Heart right ventricle (tissue), 16 donors: ENCODE measurements around the gene TREX2. TPM values are rescaled to one million over a fixed set of nuclear protein-coding genes. Genes with fewer than 3 reads are reported as not detected.

Source experiments
- ATAC-seq, 8 donors: fragments of 200-7000 bp; cut with Tn5 transposase; one replicate each; pipeline ENCODE4 v1.9.1; 2020; ENCODE audit warnings: mild to moderate bottlenecking in 8 of 8, moderate library complexity in 8 of 8, moderate number of reproducible peaks in 1 of 8
- DNase-seq, 2 donors: peaks; one replicate each; pipeline ENCODE4 v3.0.0-alpha.2; 2020
- H3K27ac ChIP-seq, 10 donors: fragments of 200-600 bp; sonication (generic) in 2 of 10; one replicate each; pipeline versions ENCODE4 v1.5.0 to v1.8.0; 2020 to 2022; ENCODE audit warnings: mild to moderate bottlenecking in 3 of 10
- H3K27me3 ChIP-seq, 7 donors: fragments of 200-600 bp; one replicate each; pipeline ENCODE4 v1.8.0; 2021 to 2022; ENCODE audit warnings: mild to moderate bottlenecking in 2 of 7
- H3K36me3 ChIP-seq, 9 donors: fragments of 200-600 bp; sonication (generic) in 1 of 9; one replicate each; pipeline versions ENCODE4 v1.5.0 to v1.8.0; 2020 to 2022; ENCODE audit warnings: mild to moderate bottlenecking in 2 of 9
- H3K4me1 ChIP-seq, 9 donors: fragments of 200-600 bp; sonication (generic) in 1 of 9; one replicate each; pipeline versions ENCODE4 v1.5.0 to v1.8.0; 2020 to 2022; ENCODE audit warnings: mild to moderate bottlenecking in 4 of 9
- H3K4me3 ChIP-seq, 10 donors: fragments of 200-600 bp; sonication (generic) in 2 of 10; one replicate each; pipeline versions ENCODE4 v1.5.0 to v1.8.0; 2020 to 2022; ENCODE audit warnings: mild to moderate bottlenecking in 7 of 10, moderate library complexity in 2 of 10
- H3K9me3 ChIP-seq, 11 donors: fragments of 200-600 bp in 10 of 11; sonication (generic) in 2 of 11; one replicate each; pipeline versions ENCODE4 v1.5.0 to v1.8.0; 2013 to 2022; ENCODE audit warnings: mild to moderate bottlenecking in 2 of 11, control low read depth in 1 of 11, moderate library complexity in 1 of 11
- CTCF ChIP-seq, 9 donors: fragments of 200-600 bp; sonication (generic) in 2 of 9; IDR thresholded peaks; one replicate each; pipeline versions ENCODE4 v1.5.0 to v1.8.0; 2021 to 2022; ENCODE audit warnings: antibody characterized with exemption in 9 of 9, mild to moderate bottlenecking in 5 of 9, moderate library complexity in 1 of 9
- WGBS, 2 donors: extraction: QIAGEN DNeasy Blood & Tissue Kit; methylation state at CpG; one replicate each; pipeline ENCODE4 v1.1.7; 2013; ENCODE audit warnings: inconsistent platforms in 1 of 2; 5-methylcytosine and 5-hydroxymethylcytosine counted together
- intact Hi-C, 10 donors: fragments of 100-400 bp; cut with DNase I; formaldehyde crosslinking; loops; one replicate each; pipeline versions ENCODE4 v1.11.1 to v1.14.2; 2022
- polyA plus RNA-seq, 2 donors: library from polyadenylated mRNA; stranded (reverse); fragments of 200-250 nt; gene quantifications; one replicate each; pipeline ENCODE4 v1.2.3, GENCODE V29; 2013
- total RNA-seq, 10 donors: library from RNA; stranded (reverse); fragmentation: NEBNext Ultra II Directional in 3 of 10; extraction: Animal tissue kit (Norgen Biotek cat#: 25700) in 3 of 10; gene quantifications; one replicate each; pipeline versions ENCODE4 v1.2.1 to v1.2.4, GENCODE V29; 2021 to 2023
- donor health status: Arrhythmogenic right ventricular cardiomyopathy.
- donor health status: ischemic (EF 13 %, LVEDD 7.1; RV severe dilation, severe dysfunction).
- donor health status: healthy with polysubstance abuse.
- donor health status: DM: no; HTN: yes; CAD: no.
- donor health status: DM: no; HTN: no; CAD: no.
- donor health status: ischemic (EF 25% LVEDD 6.9; RV normal size, moderate dysfunction).
- donor health status: ischemic (EF 25% LVEDD 5.7; RV mildly dilated, moderate dysfunction).
- donor health status: healthy.
- donor health status: DM: yes; HTN: yes; CAD: no.
- donor health status: Ischemic cardiomyopathy.
- donor health status: ischemic (EF 35%, LVEDD 5.7; RV mildly dilated, moderate dysfunction).
- donor health status: nonischemic (EF 11% LVEDD 7.7; RV severe dilation, severe dysfunction).
- donor health status: DM: yes; HTN: yes; CAD: no.
- donor health status: PGD.
- donor health status: ischemic (EF 29% LVEDD 5.4; RV normal size, mild dysfunction).
- donor health status: nonischemic (EF 23%, LVEDD 6.1; RV moderate dilation, normal function).

Gene TREX2
- total and polyA plus RNA-seq, 12 donors = 0.20 to 0.44 (median 0.31) TPM; not detected in 4

DNA sequence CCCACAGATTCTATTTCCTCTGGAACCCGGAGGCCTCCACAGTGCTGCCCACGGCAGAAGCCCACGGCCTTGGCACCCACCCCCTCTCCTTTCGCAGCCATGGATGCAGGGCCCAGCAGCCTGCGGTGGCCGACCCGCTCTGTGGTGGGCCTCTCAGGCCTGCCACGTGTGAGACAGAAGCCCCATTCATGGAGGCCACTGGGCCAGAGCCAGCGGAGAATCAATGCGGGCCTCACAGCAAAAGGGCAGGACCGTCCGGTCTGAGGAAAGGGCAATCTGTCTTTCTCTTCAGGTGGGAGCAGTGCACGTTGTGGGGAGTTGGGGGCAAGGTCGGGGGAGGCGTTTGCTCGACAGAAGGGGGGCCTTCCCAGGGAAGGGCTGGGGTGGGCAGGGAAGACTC, 32.9 kb upstream of the TREX2 start:
- peak overlapping the region in 2 of 10 donors; percentile 82 to 84 for H3K27ac ChIP-seq
- no peak overlapping the region for H3K4me3 ChIP-seq

GRCh38 chrX:153477901-153478300, 32.0 kb upstream of the TREX2 start:
- WGBS, 2 donors = 74% methylated on average over 9 of the region's 9 CpGs
- no peaks in the 10 kb centered on the region for H3K9me3 ChIP-seq
- TF ChIP-seq CTCF (IDR thresholded peaks at IDR 0.05) = no peak
- H3K4me3 ChIP-seq = no peak overlapping the region
- H3K4me1 ChIP-seq = peaks cover 0 to 36% (median 15%) of the 10 kb centered on the region in 9 donors
- ATAC-seq = peak in 7 of 8 donors; percentile 19 to 66 (median 31)
- no peaks in the 10 kb centered on the region for H3K36me3 ChIP-seq
- peaks cover 0 to 15% (median 0%) of the 10 kb centered on the region in 7 donors for H3K27me3 ChIP-seq
- intact Hi-C loops = loop anchor here in 2 of 10 donors (2.0 to 10.0 kb wide), 3 partner anchors 17 to 533 kb away; partner anchors contain the start of gene BGN (in 1 of the 2)
- peak in 1 of 2 donors; percentile 8 for DNase-seq
- H3K27ac ChIP-seq = peak overlapping the region in 7 of 10 donors; percentile 61 to 84 (median 80)

More for the DNA sequence above, 32.9 kb upstream of the TREX2 start:
- TF ChIP-seq CTCF (IDR thresholded peaks at IDR 0.05) = no peak
- ATAC-seq (no peak), DNase-seq (no peak)
- 85 to 86% methylated on average over 7 to 16 of the region's 16 CpGs for WGBS, 2 donors
- Histone ChIP-seq H3K4me1 (peaks cover 0 to 36% (median 15%) of the 10 kb centered on the region in 9 donors), H3K9me3 (no peaks in the 10 kb centered on the region), H3K36me3 (no peaks in the 10 kb centered on the region), H3K27me3 (peaks cover 0 to 15% (median 0%) of the 10 kb centered on the region in 7 donors)
- intact Hi-C loops = loop anchor here in 2 of 10 donors (10.0 kb wide), 2 partner anchors 524 to 534 kb away; no protein-coding TSS in a partner anchor

- TF ChIP-seq CTCF (IDR thresholded peaks at IDR 0.05) = no peak
- ATAC-seq (no peak), DNase-seq (no peak)
- Histone ChIP-seq H3K36me3 (no peaks in the 10 kb centered on the region), H3K4me3 (no peak overlapping the region), H3K9me3 (no peaks in the 10 kb centered on the region), H3K27ac (peak overlapping the region in 9 of 10 donors; percentile 29 to 84 (median 79)), H3K4me1 (peaks cover 0 to 36% (median 15%) of the 10 kb centered on the region in 9 donors), H3K27me3 (peaks cover 0 to 15% (median 0%) of the 10 kb centered on the region in 7 donors)
- intact Hi-C loops = loop anchor here in 2 of 10 donors (2.0 to 10.0 kb wide), 3 partner anchors 17 to 533 kb away; partner anchors contain the start of gene BGN (in 1 of the 2)
- WGBS, 2 donors = 57 to 63% methylated on average over 10 to 11 of the region's 11 CpGs
These were observed 31.6 kb upstream of the TREX2 start for GRCh38 chrX:153477364-153477857.

DNA sequence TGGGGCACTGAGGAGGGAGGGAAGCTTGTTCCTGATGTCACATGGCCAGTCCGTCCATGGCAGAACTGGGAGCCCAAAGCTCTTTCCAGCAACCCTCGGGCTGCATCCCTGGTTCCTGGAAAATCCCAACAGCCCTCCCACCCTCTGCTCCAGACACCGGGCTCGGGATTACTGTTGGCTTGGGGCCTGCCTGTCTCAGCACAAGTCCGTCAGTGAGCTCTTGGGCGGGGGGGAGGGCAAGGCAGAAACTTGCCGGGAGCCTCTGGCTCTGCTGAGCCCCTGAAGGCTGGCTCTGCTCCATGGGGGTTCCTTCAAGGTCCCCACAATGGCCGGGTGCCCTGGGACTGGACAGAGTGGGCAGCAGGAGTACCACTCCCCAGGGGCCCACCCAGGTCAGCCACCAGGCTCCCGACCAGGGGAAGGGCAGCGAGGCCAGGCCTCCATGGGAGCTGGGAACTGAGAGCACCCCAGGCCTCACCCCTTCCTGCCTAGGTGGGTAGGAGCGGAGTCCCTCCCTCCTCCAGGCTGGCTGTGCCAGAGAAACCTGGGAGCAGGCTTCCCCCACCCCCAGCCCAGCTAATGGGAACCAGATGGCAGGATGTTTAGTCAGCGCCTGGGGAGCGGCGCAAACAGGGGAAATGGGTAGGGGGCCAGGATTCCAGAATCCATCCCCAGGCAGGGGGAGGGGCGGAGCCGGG, 31.0 kb upstream of the TREX2 start:
- intact Hi-C loops = loop anchor here in 2 of 10 donors (2.0 to 10.0 kb wide), 3 partner anchors 18 to 532 kb away; partner anchors contain the start of gene BGN (in 1 of the 2)
- peak overlapping the region in 9 of 10 donors; percentile 29 to 84 (median 79) for H3K27ac ChIP-seq
- peak; percentile 43 to 79 (median 62) for ATAC-seq
- TF ChIP-seq CTCF (IDR thresholded peaks at IDR 0.05) = no peak
- peaks cover 0 to 36% (median 15%) of the 10 kb centered on the region in 9 donors for H3K4me1 ChIP-seq
- H3K4me3 ChIP-seq = no peak overlapping the region
- peaks cover 0 to 15% (median 0%) of the 10 kb centered on the region in 7 donors for H3K27me3 ChIP-seq
- H3K9me3 ChIP-seq = no peaks in the 10 kb centered on the region
- DNase-seq = peak; percentile 43 to 52
- WGBS, 2 donors = 35 to 50% methylated on average over 10 to 16 of the region's 16 CpGs
- H3K36me3 ChIP-seq = no peaks in the 10 kb centered on the region
